Measurements from ENCODE around the gene LRRC8B.

DNA sequence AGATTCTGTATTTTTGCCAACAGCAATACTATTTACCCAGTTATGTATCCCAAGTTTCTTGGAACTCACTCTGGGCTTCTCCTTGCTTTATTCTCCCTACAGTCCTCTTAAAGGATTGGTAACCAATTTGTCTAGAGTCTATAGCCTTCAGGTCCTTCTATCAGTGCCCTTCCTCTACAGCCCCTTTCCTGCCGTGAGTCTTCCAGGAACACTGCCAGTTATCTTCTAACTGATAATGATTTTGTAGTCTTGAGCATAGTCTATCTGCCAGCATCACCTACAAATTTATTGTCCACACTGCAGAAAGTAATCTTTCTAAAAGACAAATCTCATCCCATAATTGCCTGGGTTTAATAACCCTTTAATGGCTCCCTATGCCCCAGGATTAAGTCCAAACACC is 8.2 kb downstream of the LRRC8B start:
- TF ChIP-seq MAX (IDR thresholded peaks at IDR 0.05) (no peak), ZBTB7A (IDR thresholded peaks at IDR 0.05; ENCODE audit: low read depth) (no peak), TAF1 (IDR thresholded peaks at IDR 0.05; ENCODE audit: low read depth) (no peak), CEBPB (IDR thresholded peaks at IDR 0.05) (no peak), RAD21 (IDR thresholded peaks at IDR 0.05; ENCODE audit: low read depth) (no peak), EP300 (IDR thresholded peaks at IDR 0.05; ENCODE audit: borderline replicate concordance) (no peak), FOXM1 (IDR thresholded peaks at IDR 0.05; ENCODE audit: borderline replicate concordance, low read depth) (no peak), YY1 (IDR thresholded peaks at IDR 0.05; ENCODE audit: low read depth) (no peak), CREB1 (IDR thresholded peaks at IDR 0.05; ENCODE audit: low read depth) (no peak)
- TF ChIP-seq, protein P1, sequence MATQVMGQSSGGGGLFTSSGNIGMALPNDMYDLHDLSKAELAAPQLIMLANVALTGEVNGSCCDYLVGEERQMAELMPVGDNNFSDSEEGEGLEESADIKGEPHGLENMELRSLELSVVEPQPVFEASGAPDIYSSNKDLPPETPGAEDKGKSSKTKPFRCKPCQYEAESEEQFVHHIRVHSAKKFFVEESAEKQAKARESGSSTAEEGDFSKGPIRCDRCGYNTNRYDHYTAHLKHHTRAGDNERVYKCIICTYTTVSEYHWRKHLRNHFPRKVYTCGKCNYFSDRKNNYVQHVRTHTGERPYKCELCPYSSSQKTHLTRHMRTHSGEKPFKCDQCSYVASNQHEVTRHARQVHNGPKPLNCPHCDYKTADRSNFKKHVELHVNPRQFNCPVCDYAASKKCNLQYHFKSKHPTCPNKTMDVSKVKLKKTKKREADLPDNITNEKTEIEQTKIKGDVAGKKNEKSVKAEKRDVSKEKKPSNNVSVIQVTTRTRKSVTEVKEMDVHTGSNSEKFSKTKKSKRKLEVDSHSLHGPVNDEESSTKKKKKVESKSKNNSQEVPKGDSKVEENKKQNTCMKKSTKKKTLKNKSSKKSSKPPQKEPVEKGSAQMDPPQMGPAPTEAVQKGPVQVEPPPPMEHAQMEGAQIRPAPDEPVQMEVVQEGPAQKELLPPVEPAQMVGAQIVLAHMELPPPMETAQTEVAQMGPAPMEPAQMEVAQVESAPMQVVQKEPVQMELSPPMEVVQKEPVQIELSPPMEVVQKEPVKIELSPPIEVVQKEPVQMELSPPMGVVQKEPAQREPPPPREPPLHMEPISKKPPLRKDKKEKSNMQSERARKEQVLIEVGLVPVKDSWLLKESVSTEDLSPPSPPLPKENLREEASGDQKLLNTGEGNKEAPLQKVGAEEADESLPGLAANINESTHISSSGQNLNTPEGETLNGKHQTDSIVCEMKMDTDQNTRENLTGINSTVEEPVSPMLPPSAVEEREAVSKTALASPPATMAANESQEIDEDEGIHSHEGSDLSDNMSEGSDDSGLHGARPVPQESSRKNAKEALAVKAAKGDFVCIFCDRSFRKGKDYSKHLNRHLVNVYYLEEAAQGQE (IDR thresholded peaks at IDR 0.05; ENCODE audit: low read depth): no peak
- TF ChIP-seq, protein P2, sequence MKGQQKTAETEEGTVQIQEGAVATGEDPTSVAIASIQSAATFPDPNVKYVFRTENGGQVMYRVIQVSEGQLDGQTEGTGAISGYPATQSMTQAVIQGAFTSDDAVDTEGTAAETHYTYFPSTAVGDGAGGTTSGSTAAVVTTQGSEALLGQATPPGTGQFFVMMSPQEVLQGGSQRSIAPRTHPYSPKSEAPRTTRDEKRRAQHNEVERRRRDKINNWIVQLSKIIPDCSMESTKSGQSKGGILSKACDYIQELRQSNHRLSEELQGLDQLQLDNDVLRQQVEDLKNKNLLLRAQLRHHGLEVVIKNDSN (IDR thresholded peaks at IDR 0.05): no peak
